H1 (cell line): Measurements from ENCODE around the gene CA9. TPM values are rescaled to one million over a fixed set of nuclear protein-coding genes. Genes with fewer than 3 reads are reported as not detected.
"Not testable (repeated sequence)": the region's sequence is repeated elsewhere in the genome, so short reads cannot be mapped to it uniquely, and the experiment has no call there.

ENCODE experiments used
- CTCF ChIA-PET: fragments of 300-600 bp; sonication (Branson Sonifier 250); formaldehyde crosslinking; loops from one replicate; lab custom pipeline; 2021; ENCODE audit not compliant: partially characterized antibody; lab: Charles Lee
- POLR2A ChIA-PET: fragments of 300-600 bp; sonication (Branson Sonifier 250); formaldehyde crosslinking; loops from one replicate; lab custom pipeline; 2021; ENCODE audit warnings: inconsistent platforms; ENCODE audit not compliant: partially characterized antibody; lab: Charles Lee
- DNase-seq, 2 experiments: peaks; one replicate each; pipeline versions ENCODE4 v3.0.0 to v3.0.0-alpha.2; 2010 to 2022; ENCODE audit warnings: low spot score in 2 of 2, low read depth in 1 of 2, mixed read lengths in 1 of 2
- FAIRE-seq: peaks from 2 replicates; lab custom pipeline; 2011; peaks lifted over from hg19 to GRCh38; lab: Jason Lieb, UNC
- H2AFZ ChIP-seq: 2 replicates; pipeline ENCODE4 v1.8.1; 2012; ENCODE audit warnings: low read length, inconsistent platforms
- H2AK5ac ChIP-seq: 2 replicates; pipeline ENCODE4 v1.6.1; 2013; ENCODE audit warnings: low read depth, low read length
- H2BK120ac ChIP-seq: replicated peaks from 2 replicates; pipeline ENCODE3; 2013; ENCODE audit warnings: low read depth, low read length, inconsistent platforms
- H2BK12ac ChIP-seq: 2 replicates; pipeline ENCODE4 v1.6.1; 2013; ENCODE audit warnings: low read depth, low read length
- H2BK15ac ChIP-seq: 2 replicates; pipeline ENCODE4 v1.6.1; 2013; ENCODE audit warnings: low read length
- H2BK20ac ChIP-seq: 2 replicates; pipeline ENCODE4 v1.6.1; 2013; ENCODE audit warnings: low read length
- H2BK5ac ChIP-seq: 2 replicates; pipeline ENCODE4 v1.6.1; 2013; ENCODE audit warnings: low read depth, low read length
- H3K14ac ChIP-seq: 2 replicates; pipeline ENCODE4 v1.6.1; 2013; ENCODE audit warnings: inconsistent platforms; ENCODE audit not compliant: insufficient read length
- H3K18ac ChIP-seq: 2 replicates; pipeline ENCODE4 v1.6.1; 2013; ENCODE audit warnings: low read length; ENCODE audit errors: extremely low read depth
- H3K23ac ChIP-seq: 2 replicates; pipeline ENCODE4 v1.6.1; 2013; ENCODE audit warnings: inconsistent platforms; ENCODE audit not compliant: insufficient read length
- H3K23me2 ChIP-seq: 2 replicates; pipeline ENCODE4 v1.6.1; 2013; ENCODE audit warnings: low read depth, low read length
- H3K27ac ChIP-seq: 2 replicates; pipeline ENCODE4 v1.6.1; 2011; ENCODE audit warnings: low read depth, low read length, inconsistent platforms
- H3K27me3 ChIP-seq, 4 experiments: replicated peaks in 1 of 4; 1 replicate in 1 of 4; 2 replicates in 3 of 4; pipeline versions ENCODE4 v1.6.1 to v1.8.1; 2011 to 2013; ENCODE audit warnings: low read length in 3 of 4, mild to moderate bottlenecking in 3 of 4, inconsistent platforms in 2 of 4, mixed read lengths in 2 of 4, moderate library complexity in 1 of 4; ENCODE audit not compliant: control insufficient read depth in 3 of 4, insufficient read depth in 3 of 4; ENCODE audit errors: extremely low read depth in 1 of 4
- H3K36me3 ChIP-seq, 4 experiments: 2 replicates each; pipeline versions ENCODE4 v1.6.1 to v1.8.1; 2011 to 2013; ENCODE audit warnings: mild to moderate bottlenecking in 4 of 4, low read length in 3 of 4, moderate library complexity in 2 of 4, control low read depth in 1 of 4, inconsistent platforms in 1 of 4; ENCODE audit not compliant: insufficient read depth in 4 of 4, control insufficient read depth in 2 of 4
- H3K4ac ChIP-seq: replicated peaks from 2 replicates; pipeline ENCODE3; 2013; ENCODE audit warnings: low read length, low read depth, mixed read lengths, inconsistent platforms; ENCODE audit not compliant: insufficient read length
- H3K4me1 ChIP-seq, 4 experiments: replicated peaks in 1 of 4; 1 replicate in 1 of 4; 2 replicates in 3 of 4; pipeline versions ENCODE4 v1.6.1 to v1.8.1; 2011 to 2013; ENCODE audit warnings: low read length in 3 of 4, inconsistent platforms in 2 of 4, mixed read lengths in 1 of 4; ENCODE audit not compliant: insufficient read depth in 4 of 4, control insufficient read depth in 3 of 4
- H3K4me2 ChIP-seq, 2 experiments: 2 replicates each; pipeline versions ENCODE4 v1.6.1 to v1.8.1; 2011 to 2013; ENCODE audit warnings: low read depth in 2 of 2, low read length in 2 of 2, control low read depth in 1 of 2, inconsistent platforms in 1 of 2, mild to moderate bottlenecking in 1 of 2; ENCODE audit not compliant: insufficient read depth in 1 of 2
- H3K4me3 ChIP-seq, 4 experiments: fragments of 200-600, 300-600 bp in 1 of 4; sonication (generic), shearing (Covaris generic), sonication (Bioruptor Twin) in 1 of 4; 2 replicates each; pipeline versions ENCODE4 v1.5.1 to v1.8.1; 2011 to 2016; ENCODE audit warnings: low read length in 4 of 4, low read depth in 3 of 4, control low read depth in 2 of 4, inconsistent platforms in 2 of 4, mild to moderate bottlenecking in 2 of 4, mixed read lengths in 1 of 4, moderate library complexity in 1 of 4; ENCODE audit not compliant: insufficient read depth in 2 of 4; ENCODE audit errors: extremely low read depth in 1 of 4
- H3K56ac ChIP-seq: replicated peaks from 2 replicates; pipeline ENCODE3; 2013; ENCODE audit warnings: low read depth, mild to moderate bottlenecking, mixed read lengths, low read length, inconsistent platforms; ENCODE audit not compliant: insufficient read length
- H3K79me1 ChIP-seq: 2 replicates; pipeline ENCODE4 v1.6.1; 2013; ENCODE audit warnings: low read depth, low read length, control low read depth
- H3K79me2 ChIP-seq, 2 experiments: 2 replicates each; pipeline versions ENCODE4 v1.6.1 to v1.8.1; 2012 to 2013; ENCODE audit warnings: low read length in 2 of 2, mild to moderate bottlenecking in 2 of 2, inconsistent platforms in 1 of 2; ENCODE audit not compliant: insufficient read depth in 2 of 2, control insufficient read depth in 1 of 2
- H3K9ac ChIP-seq, 4 experiments: replicated peaks in 1 of 4; 1 replicate in 1 of 4; 2 replicates in 3 of 4; pipeline versions ENCODE4 v1.6.1 to v1.8.1; 2011 to 2013; ENCODE audit warnings: low read depth in 3 of 4, low read length in 3 of 4, control low read depth in 2 of 4, mild to moderate bottlenecking in 2 of 4, moderate library complexity in 2 of 4, inconsistent platforms in 1 of 4; ENCODE audit errors: extremely low read depth in 1 of 4
- H3K9me3 ChIP-seq, 2 experiments: 2 replicates each; pipeline versions ENCODE4 v1.6.1 to v1.8.1; 2012 to 2013; ENCODE audit warnings: mild to moderate bottlenecking in 2 of 2, moderate library complexity in 2 of 2, control low read depth in 1 of 2, inconsistent platforms in 1 of 2, low read depth in 1 of 2, low read length in 1 of 2, mixed read lengths in 1 of 2; ENCODE audit not compliant: insufficient read depth in 2 of 2
- H4K20me1 ChIP-seq, 2 experiments: replicated peaks in 1 of 2; 2 replicates each; pipeline versions ENCODE3 to v1.8.1; 2011 to 2013; ENCODE audit warnings: inconsistent platforms in 2 of 2, low read length in 2 of 2, mild to moderate bottlenecking in 1 of 2; ENCODE audit not compliant: insufficient read depth in 2 of 2, control insufficient read depth in 1 of 2
- H4K5ac ChIP-seq: 2 replicates; pipeline ENCODE4 v1.6.1; 2013; ENCODE audit warnings: low read length, low read depth, mixed read lengths, inconsistent platforms; ENCODE audit not compliant: insufficient read length
- H4K8ac ChIP-seq: 2 replicates; pipeline ENCODE4 v1.8.0; 2013; ENCODE audit warnings: mild to moderate bottlenecking, moderate library complexity, low read length, inconsistent platforms; ENCODE audit not compliant: insufficient read depth; ENCODE audit errors: extremely low read depth
- H4K91ac ChIP-seq: replicated peaks from 2 replicates; pipeline ENCODE3; 2013; ENCODE audit warnings: low read length, mixed read lengths, inconsistent platforms; ENCODE audit not compliant: insufficient read length
- SP2 ChIP-seq: IDR thresholded peaks from 2 replicates; pipeline ENCODE4 v1.6.1; 2012; ENCODE audit warnings: mild to moderate bottlenecking, low read length, inconsistent platforms
- WGBS, 2 experiments: shearing (Covaris generic) in 1 of 2; methylation state at CpG; one replicate each; pipeline versions ENCODE4 v1.1.6 to v1.1.7; 2013 to 2015; ENCODE audit warnings: low lambda C conversion rate in 2 of 2, mixed read lengths in 2 of 2, inconsistent platforms in 1 of 2, low coverage in 1 of 2, missing lambda C conversion rate in 1 of 2; ENCODE audit not compliant: insufficient replicate concordance in 2 of 2, insufficient coverage in 1 of 2, insufficient read length in 1 of 2; ENCODE audit errors: extremely low coverage in 1 of 2, missing lambda C conversion rate in 1 of 2; 5-methylcytosine and 5-hydroxymethylcytosine counted together
- polyA plus RNA-seq, 7 experiments: library from polyadenylated mRNA; depleted of rRNA in 3 of 7; stranded (reverse) in 5 of 7; unstranded in 2 of 7; fragments of >200 nt in 5 of 7; fragments of 200-250 nt in 2 of 7; gene quantifications; 1 replicate in 5 of 7; 2 replicates in 1 of 7; 4 replicates in 1 of 7; pipeline versions ENCODE4 v1.2.1 to v1.2.3, GENCODE V29; 2011 to 2013; ENCODE audit warnings: missing spikeins in 2 of 7, mixed read lengths in 2 of 7
- total RNA-seq: library from RNA; stranded (reverse); fragmentation: NEBNext Ultra II Directional; extraction: Animal tissue kit (Norgen Biotek cat#: 25700); gene quantifications from 2 replicates; pipeline ENCODE4 v1.2.1, GENCODE V29; 2021
- TF ChIP-seq, protein P1 (sequence below): IDR thresholded peaks from 2 replicates; pipeline ENCODE4 v1.6.1; 2012; ENCODE audit warnings: inconsistent platforms

CA9 gene
- total and polyA plus RNA-seq, 2 of the 8 experiments (the other 6 are each of a cell fraction or from before 2014, with no cell fraction given): 1.3 to 1.8 TPM

DNA sequence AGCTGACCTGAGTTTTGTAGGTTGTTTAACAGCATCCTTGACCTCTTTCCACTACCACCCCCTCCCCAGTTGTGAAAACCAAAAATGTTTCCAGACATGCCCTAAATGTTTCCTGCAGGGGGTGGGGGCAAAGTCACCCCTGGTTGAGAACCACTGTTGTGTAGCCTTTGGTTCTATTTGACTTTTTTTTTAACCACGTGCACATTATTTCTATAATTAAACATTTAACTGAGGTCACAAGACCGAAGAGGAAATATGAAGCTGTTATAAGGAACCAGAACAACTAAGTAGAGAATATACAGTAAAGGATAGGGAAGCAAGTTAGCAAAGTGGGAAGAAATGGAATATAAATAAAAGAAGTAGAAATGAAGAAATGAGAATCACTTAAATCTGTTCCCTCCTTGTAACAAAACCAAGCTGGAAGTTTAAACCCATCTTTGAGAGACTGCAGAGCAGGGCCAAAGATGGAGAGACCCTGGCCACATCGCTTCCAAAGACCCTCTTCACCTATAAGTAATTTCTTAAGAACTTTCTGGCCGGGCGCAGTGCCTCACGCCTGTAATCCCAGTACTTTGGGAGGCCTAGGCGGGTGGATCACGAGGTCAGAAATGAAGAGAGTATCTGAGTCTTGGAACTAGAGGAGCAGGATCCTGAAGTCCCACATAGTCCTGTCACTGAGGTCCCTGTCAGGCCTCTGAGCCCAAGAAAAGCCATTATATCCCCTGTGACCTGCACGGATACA is 37.4 kb upstream of the CA9 start (continued):
- TF ChIP-seq, protein P1, sequence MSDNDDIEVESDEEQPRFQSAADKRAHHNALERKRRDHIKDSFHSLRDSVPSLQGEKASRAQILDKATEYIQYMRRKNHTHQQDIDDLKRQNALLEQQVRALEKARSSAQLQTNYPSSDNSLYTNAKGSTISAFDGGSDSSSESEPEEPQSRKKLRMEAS: no peak
- TF ChIP-seq SP2: no peak

DNA sequence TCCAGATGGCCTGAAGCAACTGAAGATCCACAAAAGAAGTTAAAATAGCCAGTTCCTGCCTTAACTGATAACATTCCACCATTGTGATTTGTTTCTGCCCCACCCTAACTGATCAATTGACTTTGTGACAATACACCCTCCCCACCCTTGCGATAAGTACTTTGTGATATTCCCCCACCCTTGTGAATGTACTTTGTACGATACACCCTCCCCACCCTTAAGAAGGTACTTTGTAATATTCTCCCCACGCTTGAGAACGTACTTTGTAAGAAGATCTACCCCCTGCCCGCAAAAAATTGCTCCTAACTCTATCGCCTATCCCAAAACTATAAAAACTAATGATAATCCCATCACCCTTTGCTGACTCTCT is 36.9 kb upstream of the CA9 start:
- H2BK15ac ChIP-seq, H4K5ac ChIP-seq, H3K18ac ChIP-seq, H3K9me3 ChIP-seq, FAIRE-seq, H3K4ac ChIP-seq, H2AK5ac ChIP-seq, H3K27me3 ChIP-seq, H4K20me1 ChIP-seq, H3K79me1 ChIP-seq, H3K23ac ChIP-seq, H2BK120ac ChIP-seq, H3K23me2 ChIP-seq, H3K9ac ChIP-seq, H3K4me3 ChIP-seq, H2BK20ac ChIP-seq, H4K91ac ChIP-seq, H3K27ac ChIP-seq, H2BK12ac ChIP-seq, POLR2A ChIA-PET, H3K4me1 ChIP-seq, H3K56ac ChIP-seq, CTCF ChIA-PET, H4K8ac ChIP-seq, DNase-seq, H3K79me2 ChIP-seq, H2BK5ac ChIP-seq, H2AFZ ChIP-seq, H3K14ac ChIP-seq, H3K4me2 ChIP-seq, H3K36me3 ChIP-seq: not testable (repeated sequence)
- 91% methylated on average over 6 of the region's 6 CpGs; no CpG with 5 or more reads in 1 of the 2 experiments for WGBS, 2 experiments
